GM18520 (cell line): ENCODE results near the gene TBL1X.
"Not testable (repeated sequence)": the region's sequence is repeated elsewhere in the genome, so short reads cannot be mapped to it uniquely, and the experiment has no call there.

ENCODE experiments used
- ATAC-seq: cut with Tn5 transposase; IDR thresholded peaks from one replicate; pipeline ENCODE4 v1.9.1; 2021; ENCODE audit not compliant: unreplicated experiment

TBL1X gene

GRCh38 chrX:9533611-9534010 lies 68.8 kb downstream of the TBL1X start:
- no peak for ATAC-seq

- no peak for ATAC-seq
Measured at GRCh38 chrX:9534686-9535085, 69.8 kb downstream of the TBL1X start.

- no peak for ATAC-seq
Measured at GRCh38 chrX:9535101-9535500, 70.2 kb downstream of the TBL1X start.

- not testable (repeated sequence) for ATAC-seq
Measured at GRCh38 chrX:9536156-9536555, 71.3 kb downstream of the TBL1X start.

GRCh38 chrX:9537781-9538180 lies 72.9 kb downstream of the TBL1X start:
- no peak for ATAC-seq

GRCh38 chrX:9538544-9539045 lies 73.7 kb downstream of the TBL1X start:
- no peak for ATAC-seq

- ATAC-seq: no peak
Measured at GRCh38 chrX:9539605-9540387, 74.9 kb downstream of the TBL1X start.

GRCh38 chrX:9542106-9542760 lies 77.4 kb downstream of the TBL1X start:
- ATAC-seq: no peak

GRCh38 chrX:9542761-9543111 lies 77.9 kb downstream of the TBL1X start:
- no peak for ATAC-seq

- no peak for ATAC-seq
Measured at GRCh38 chrX:9555354-9555753, 90.5 kb downstream of the TBL1X start.

- ATAC-seq: no peak
Measured at GRCh38 chrX:9557091-9557490, 92.2 kb downstream of the TBL1X start.

- ATAC-seq: no peak
Measured at GRCh38 chrX:9557521-9557920, 92.7 kb downstream of the TBL1X start.

GRCh38 chrX:9558615-9559014 lies 93.8 kb downstream of the TBL1X start:
- ATAC-seq: no peak

GRCh38 chrX:9560219-9560618 lies 95.4 kb downstream of the TBL1X start:
- ATAC-seq: no peak

- ATAC-seq: no peak
Measured at GRCh38 chrX:9561199-9561598, 96.3 kb downstream of the TBL1X start.

- ATAC-seq: no peak
Measured at GRCh38 chrX:9562851-9563250, 98.0 kb downstream of the TBL1X start.

GRCh38 chrX:9566150-9566621 lies 101.3 kb downstream of the TBL1X start:
- ATAC-seq: no peak

- no peak for ATAC-seq
Measured at GRCh38 chrX:9569876-9570301, 105.0 kb downstream of the TBL1X start.

- no peak for ATAC-seq
Measured at GRCh38 chrX:9573282-9574106, 108.6 kb downstream of the TBL1X start.

- no peak for ATAC-seq
Measured at GRCh38 chrX:9576059-9576458, 111.2 kb downstream of the TBL1X start.

- no peak for ATAC-seq
Measured at GRCh38 chrX:9577555-9577954, 112.7 kb downstream of the TBL1X start.
